ENCODE data around the gene SLC35F3.

The SLC35F3 gene

GRCh38 chr1:233998891-233999290, 94.4 kb downstream of the SLC35F3 start:
- no peak overlapping the region for H3K4me3 ChIP-seq (ENCODE audit: low read depth, low read length)
- no peak for DNase-seq (ENCODE audit: low read depth)
- TF ChIP-seq MAX (IDR thresholded peaks at IDR 0.05; ENCODE audit: low read depth, low read length) (no peak), MYC (IDR thresholded peaks at IDR 0.05; ENCODE audit: low read depth, low read length) (no peak), CTCF (IDR thresholded peaks at IDR 0.05; ENCODE audit: low read depth, low read length) (no peak), POLR2A (IDR thresholded peaks at IDR 0.05; ENCODE audit: extremely low read depth, insufficient read length) (no peak)

- no peak overlapping the region for H3K4me3 ChIP-seq (ENCODE audit: low read depth, low read length)
- DNase-seq (ENCODE audit: low read depth), result no peak
- TF ChIP-seq MYC (IDR thresholded peaks at IDR 0.05; ENCODE audit: low read depth, low read length) (no peak), MAX (IDR thresholded peaks at IDR 0.05; ENCODE audit: low read depth, low read length) (no peak), CTCF (IDR thresholded peaks at IDR 0.05; ENCODE audit: low read depth, low read length) (no peak), POLR2A (IDR thresholded peaks at IDR 0.05; ENCODE audit: extremely low read depth, insufficient read length) (no peak)
Measured at GRCh38 chr1:234000557-234001041, 96.1 kb downstream of the SLC35F3 start.

- no peak for DNase-seq (ENCODE audit: low read depth)
- no peak overlapping the region for H3K4me3 ChIP-seq (ENCODE audit: low read depth, low read length)
- no peak for TF ChIP-seq MAX (IDR thresholded peaks at IDR 0.05; ENCODE audit: low read depth, low read length)
Measured at GRCh38 chr1:234001817-234002216, 97.3 kb downstream of the SLC35F3 start.

GRCh38 chr1:234004591-234004990, 100.1 kb downstream of the SLC35F3 start:
- H3K4me3 ChIP-seq (ENCODE audit: low read depth, low read length), result no peak overlapping the region
- TF ChIP-seq POLR2A (IDR thresholded peaks at IDR 0.05; ENCODE audit: extremely low read depth, insufficient read length), result no peak
- TF ChIP-seq MAX (IDR thresholded peaks at IDR 0.05; ENCODE audit: low read depth, low read length), result no peak
- no peak for TF ChIP-seq CTCF (IDR thresholded peaks at IDR 0.05; ENCODE audit: low read depth, low read length)
- no peak for TF ChIP-seq MYC (IDR thresholded peaks at IDR 0.05; ENCODE audit: low read depth, low read length)
- no peak for DNase-seq (ENCODE audit: low read depth)

- no peak for TF ChIP-seq CTCF (IDR thresholded peaks at IDR 0.05; ENCODE audit: low read depth, low read length)
- no peak for TF ChIP-seq MYC (IDR thresholded peaks at IDR 0.05; ENCODE audit: low read depth, low read length)
- no peak for TF ChIP-seq MAX (IDR thresholded peaks at IDR 0.05; ENCODE audit: low read depth, low read length)
- no peak for TF ChIP-seq POLR2A (IDR thresholded peaks at IDR 0.05; ENCODE audit: extremely low read depth, insufficient read length)
- DNase-seq (ENCODE audit: low read depth), result no peak
- no peak overlapping the region for H3K4me3 ChIP-seq (ENCODE audit: low read depth, low read length)
Measured at GRCh38 chr1:234007684-234008083, 103.2 kb downstream of the SLC35F3 start.

GRCh38 chr1:234008591-234008990, 104.1 kb downstream of the SLC35F3 start:
- TF ChIP-seq MAX (IDR thresholded peaks at IDR 0.05; ENCODE audit: low read depth, low read length) (no peak), MYC (IDR thresholded peaks at IDR 0.05; ENCODE audit: low read depth, low read length) (no peak), CTCF (IDR thresholded peaks at IDR 0.05; ENCODE audit: low read depth, low read length) (no peak), POLR2A (IDR thresholded peaks at IDR 0.05; ENCODE audit: extremely low read depth, insufficient read length) (no peak)
- no peak for DNase-seq (ENCODE audit: low read depth)
- H3K4me3 ChIP-seq (ENCODE audit: low read depth, low read length), result no peak overlapping the region

Measured in NB4 (cell line).